SW480 (cell line): ENCODE results near the gene EHMT1.

Experiments
- DNase-seq: peaks from one replicate; pipeline ENCODE4 v3.0.0-alpha.2; 2016; ENCODE audit warnings: low spot score

Gene EHMT1

DNA sequence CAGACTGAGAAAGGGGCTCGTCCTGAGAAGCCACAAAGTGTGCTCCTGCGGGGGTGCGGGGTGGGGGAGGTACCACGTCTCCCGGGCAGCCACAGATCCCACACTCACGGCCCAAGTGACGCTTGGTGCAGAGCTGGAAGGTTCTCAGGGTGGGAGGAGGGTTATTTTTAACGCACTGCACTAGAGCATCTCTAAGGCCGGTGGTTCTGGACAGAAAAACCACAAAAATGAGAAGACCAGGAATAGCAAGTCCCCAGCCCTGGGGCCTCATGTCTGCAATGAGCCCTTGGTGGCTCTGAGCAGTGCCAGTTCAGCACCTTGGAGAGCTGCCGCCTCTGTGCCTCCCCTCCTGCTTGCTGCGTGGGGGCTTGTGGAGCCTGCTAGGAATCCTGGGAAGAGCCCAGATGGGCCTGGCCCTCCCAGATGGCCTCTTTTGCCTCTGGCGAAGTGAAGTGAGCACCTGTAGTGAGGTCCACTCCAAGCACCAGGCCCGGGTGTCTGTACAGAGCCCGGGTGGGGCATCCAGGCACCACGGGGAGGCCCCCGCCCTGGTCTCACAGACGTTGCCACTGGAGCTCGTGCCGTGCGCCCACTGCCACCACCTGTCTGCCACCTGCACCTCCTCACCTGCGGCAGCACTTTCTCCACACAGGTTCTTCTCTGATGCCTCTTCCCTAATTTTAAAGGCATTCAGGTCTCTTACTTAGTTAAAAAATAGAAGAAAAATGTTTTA is 209.9 kb downstream of the EHMT1 start:
- no peak for DNase-seq

DNA sequence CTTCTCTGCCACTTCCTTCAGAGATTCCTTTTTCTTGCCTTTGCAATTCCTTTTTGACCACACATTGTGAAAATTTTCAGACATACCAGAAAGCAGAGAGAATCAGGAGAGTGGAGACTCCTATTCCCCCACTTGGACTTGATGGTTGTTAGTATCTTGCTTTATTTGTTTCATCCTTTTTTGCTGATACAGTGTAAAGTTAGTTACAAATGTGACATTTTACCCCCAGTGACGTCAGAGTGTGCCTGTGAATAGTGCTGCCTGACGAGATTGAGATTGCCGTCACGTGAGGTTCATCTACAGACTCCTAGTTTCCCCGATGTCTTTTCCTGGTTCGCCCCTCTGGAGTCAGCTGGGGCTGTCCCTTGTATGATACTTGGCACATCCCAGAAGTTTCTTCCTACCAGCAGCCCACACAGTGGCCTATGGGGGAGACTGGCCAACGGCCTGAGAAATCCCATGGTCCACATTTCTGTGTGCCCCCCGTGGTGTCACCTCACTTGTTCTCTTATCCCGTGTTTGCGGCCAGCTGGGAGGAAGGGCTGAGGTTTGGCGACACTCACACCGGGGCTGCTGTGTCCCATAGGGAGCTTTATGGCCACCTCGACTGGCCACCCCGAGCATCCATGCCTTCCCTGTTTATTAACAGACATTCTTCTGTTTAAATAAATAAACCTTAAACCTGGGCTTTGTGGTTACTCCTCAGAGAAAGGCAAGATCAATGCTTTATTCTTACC is 210.6 kb downstream of the EHMT1 start:
- DNase-seq: no peak

DNA sequence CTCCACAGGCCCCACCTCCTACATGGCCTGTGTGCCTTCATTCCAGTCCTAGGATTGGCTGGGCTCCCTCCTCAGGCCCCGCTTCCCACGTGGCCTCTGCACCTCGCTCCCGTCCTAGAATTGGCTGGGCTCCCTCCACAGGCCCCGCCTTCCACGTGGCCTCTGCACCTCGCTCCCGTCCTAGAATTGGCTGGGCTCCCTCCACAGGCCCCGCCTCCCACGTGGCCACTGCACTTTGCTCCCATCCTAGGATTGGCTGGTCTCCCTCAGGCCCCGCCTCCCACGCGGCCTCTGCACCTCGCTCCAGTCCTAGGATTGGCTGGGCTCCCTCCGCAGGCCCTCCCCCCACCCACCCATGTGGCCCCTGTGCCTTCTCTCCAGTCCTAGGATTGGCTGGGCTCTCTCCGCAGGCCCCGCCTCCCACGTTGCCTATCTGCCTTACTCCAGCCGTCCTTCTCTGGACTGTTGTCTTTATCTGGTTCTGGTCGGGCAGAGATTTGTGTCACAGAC is 213.4 kb downstream of the EHMT1 start:
- DNase-seq: no peak

DNA sequence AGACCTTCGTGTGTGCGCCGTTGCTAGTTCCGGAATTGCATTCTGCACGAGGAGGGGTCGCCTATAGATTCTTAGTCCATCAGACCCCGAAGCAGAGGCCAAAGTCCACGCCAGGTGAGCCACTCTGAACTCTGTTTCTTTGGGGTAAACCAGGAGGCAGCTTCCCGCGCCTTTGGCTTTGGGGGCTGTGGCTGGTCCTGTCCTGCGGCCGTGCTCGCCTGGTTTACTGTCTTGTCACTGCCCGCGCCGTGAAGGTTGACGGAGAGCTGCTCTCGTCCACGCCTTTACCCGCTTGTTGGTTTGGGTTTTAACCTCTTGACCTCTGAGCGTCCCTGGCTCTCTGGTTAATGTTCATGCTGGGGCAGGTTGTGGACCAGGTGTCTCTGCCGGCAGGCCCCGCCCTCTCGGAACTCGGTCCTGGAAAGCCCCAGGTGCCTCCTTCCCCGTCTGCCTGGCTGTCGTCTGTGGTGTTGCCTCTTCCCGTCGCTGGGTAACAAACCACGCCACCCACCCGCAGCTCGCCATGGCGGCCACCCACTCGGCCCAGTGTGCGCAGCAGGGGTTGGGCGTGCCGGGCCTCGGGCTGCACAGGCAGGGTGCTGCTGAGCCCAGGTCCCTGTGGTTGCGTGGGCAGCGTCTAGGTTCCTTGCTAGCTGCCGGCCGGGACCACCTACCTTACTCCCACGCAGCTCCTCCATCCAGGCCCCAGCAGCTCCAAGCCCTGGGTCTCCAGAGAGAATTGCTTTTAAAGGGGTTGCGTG is 214.2 kb downstream of the EHMT1 start:
- DNase-seq: no peak

DNA sequence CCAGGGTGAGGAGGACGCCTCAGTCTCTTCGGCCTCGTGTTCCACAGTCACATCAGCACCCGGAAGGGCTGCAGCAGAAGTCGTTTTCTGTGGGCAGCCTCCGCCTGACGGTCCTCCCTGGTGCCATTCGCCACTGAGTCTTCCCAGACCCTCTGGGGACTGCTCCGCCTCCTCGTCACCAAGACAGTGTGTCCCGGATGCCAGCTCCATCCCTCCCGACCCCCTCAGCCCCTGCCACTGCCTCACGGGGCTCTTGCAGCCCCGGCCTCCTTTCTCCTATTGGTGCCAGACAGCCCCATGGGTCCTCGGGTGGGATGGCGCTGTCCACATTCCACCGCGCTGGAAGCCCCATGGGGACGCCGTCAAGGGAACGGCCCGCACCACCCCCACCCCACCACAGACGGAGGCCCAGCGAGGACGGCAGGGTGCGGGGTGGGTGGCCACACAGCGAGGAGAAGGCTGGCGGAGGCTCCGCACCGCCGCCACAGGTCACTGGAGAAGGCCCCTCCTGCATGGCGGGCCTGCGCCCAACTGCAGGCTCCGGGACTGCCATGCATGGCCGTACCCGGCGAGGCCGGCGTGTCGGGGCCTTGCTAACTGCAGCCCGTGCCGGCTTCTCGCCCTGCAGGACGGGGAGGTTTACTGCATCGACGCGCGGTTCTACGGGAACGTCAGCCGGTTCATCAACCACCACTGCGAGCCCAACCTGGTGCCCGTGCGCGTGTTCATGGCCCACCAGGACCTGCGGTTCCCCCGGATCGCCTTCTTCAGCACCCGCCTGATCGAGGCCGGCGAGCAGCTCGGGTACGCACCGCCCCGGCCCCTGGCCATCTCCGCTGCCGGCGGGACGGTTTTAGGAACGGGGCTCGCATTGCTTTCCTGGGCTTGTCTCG is 215.2 kb downstream of the EHMT1 start:
- DNase-seq: no peak

DNA sequence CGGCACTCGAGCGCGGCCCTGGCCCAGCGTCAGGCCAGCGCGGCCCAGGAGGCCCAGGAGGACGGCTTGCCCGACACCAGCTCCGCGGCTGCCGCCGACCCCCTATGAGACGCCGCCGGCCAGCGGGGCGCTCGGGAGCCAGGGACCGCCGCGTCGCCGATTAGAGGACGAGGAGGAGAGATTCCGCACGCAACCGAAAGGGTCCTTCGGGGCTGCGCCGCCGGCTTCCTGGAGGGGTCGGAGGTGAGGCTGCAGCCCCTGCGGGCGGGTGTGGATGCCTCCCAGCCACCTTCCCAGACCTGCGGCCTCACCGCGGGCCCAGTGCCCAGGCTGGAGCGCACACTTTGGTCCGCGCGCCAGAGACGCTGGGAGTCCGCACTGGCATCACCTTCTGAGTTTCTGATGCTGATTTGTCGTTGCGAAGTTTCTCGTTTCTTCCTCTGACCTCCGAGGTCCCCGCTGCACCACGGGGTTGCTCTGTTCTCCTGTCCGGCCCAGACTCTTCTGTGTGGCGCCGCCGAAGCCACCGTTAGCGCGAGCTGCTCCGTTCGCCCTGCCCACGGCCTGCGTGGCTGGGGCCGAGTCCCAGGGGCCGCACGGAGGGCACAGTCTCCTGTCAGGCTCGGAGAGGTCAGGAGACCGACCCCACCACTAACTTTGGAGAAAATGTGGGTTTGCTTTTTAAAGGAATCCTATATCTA is 216.2 kb downstream of the EHMT1 start:
- no peak for DNase-seq

DNA sequence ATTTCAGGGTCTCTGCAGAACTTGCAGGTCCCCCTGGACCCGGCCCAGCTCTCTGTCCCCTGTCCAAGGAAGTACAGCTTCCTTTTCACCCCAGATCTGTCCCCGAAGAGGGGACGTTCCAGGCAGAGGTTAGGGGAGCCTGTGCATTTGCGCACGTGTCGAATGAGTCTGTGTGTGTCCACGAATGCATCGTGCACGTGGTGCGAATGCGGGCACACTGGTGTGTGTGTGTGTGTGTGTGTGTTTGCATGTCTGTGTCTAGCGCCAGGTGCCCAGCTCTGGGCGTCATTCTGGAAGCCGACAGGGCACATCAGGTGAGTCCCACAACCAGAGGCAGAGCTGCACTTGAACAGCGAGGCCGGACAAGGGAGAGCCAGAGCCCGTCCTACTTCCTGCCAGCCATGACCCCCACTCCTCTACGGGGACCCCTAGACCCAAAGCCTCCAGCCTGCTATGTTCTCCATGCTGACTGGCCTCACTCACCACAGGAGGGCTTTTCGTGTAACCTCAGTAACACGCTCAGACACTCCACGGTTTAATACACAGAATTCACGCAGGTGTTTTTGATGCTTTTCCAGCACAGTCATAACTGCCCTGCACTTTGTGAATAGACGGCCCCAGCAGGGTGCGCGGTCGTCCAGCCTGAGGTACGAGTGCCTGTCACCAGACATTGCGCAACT is 217.5 kb downstream of the EHMT1 start:
- DNase-seq: no peak

DNA sequence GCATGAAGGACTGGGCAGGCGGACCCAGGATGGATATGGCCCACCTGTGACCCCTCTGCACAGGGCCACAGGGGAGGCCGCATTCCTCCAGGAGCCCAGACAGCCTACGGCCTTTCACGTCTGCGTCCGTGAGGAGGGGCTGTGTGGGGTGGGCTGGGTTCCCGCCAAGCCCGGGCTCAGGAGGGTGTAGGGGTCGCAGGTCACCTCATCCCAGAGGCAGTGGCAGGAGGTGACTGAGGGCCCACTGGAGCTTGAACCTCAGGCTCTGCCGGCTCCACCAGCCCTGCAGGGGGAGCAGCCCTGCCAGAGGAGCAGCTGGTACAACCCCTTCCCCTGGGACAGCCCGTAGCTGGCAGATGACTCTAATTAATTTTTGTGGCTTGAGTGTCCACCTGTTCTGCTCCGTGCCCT is 218.0 kb downstream of the EHMT1 start:
- DNase-seq: no peak

DNA sequence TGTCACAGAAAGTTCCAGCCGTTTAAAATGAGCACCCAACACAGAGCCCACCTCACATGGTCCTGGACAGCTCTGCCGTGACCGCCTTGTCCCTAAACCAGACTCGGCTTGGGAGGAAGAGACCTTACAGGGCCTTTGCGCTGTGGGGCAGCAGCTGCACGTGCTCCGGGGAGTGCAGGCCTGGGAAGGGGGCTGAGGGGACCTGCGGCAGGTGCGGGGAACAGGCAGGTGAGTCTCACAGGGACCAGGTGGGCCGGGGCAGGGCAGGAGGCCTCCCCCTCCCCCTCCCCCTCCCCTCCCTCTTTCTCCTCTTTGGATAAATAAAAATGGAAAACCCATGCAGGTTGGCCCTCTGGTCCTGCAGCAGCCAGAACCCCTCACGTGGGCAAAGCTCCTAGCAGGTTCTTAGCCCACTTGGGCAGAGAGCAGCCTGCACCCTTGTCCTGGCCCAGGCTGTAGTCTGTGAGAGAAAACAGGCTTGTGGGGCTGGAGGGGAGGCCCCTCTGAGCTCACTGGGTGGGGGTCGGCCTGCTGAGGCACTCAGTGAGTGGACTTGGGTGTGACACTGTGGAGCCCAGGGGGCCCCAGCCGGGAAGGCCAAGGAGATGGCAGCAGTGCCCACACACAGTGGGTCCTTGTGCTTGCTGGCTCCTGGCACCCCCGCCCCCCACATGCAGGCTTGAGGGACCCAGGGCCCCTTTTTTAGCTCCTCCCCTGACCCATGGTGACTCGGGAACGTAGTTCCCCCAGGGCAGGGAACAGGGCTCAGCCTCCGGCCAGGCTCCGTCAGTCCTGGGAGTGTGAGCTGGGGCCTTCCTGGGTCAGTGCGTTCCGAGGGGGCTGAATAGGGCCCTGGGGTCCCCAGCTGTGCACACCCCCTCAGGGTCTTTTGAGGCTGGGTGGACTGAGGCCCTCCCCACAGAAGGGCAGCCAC is 218.8 kb downstream of the EHMT1 start:
- no peak for DNase-seq

DNA sequence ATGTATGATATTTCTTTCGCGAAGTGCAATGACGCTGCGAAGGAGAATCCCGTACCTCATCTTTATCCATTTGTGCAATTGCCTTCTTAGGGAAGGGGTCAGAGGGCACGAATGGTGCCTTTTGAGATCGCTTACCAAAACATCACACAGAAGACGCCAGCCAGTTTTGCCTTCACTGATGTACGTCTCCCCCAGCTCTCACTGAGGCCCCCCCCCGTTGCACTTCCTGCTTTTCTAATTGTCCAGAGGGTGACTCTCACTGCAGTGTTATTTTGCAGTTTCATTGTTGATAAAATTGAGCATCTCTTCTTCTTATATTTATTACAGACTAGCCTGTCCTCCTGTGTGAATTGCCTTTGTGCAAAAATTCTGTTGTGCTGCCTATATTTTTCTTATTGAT is 219.8 kb downstream of the EHMT1 start:
- DNase-seq: no peak

DNA sequence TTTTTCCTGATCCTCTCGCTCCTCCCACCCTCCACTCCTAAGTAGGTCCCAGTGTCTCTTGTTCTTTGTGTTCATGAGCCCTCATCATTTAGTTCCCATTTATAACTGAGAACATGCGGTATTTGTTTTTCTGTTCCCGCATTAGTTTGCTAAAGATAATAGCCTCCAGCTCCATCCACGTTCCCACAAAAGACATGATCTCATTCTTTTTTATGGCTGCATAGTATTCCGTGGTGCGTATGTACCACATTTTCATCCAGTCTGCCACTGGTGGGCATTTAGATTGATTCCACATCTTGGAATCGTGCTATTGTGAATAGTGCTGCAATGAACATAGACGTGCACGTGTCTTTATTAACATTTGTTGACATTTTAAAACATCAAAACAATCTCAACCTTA is 224.6 kb downstream of the EHMT1 start:
- DNase-seq: no peak

DNA sequence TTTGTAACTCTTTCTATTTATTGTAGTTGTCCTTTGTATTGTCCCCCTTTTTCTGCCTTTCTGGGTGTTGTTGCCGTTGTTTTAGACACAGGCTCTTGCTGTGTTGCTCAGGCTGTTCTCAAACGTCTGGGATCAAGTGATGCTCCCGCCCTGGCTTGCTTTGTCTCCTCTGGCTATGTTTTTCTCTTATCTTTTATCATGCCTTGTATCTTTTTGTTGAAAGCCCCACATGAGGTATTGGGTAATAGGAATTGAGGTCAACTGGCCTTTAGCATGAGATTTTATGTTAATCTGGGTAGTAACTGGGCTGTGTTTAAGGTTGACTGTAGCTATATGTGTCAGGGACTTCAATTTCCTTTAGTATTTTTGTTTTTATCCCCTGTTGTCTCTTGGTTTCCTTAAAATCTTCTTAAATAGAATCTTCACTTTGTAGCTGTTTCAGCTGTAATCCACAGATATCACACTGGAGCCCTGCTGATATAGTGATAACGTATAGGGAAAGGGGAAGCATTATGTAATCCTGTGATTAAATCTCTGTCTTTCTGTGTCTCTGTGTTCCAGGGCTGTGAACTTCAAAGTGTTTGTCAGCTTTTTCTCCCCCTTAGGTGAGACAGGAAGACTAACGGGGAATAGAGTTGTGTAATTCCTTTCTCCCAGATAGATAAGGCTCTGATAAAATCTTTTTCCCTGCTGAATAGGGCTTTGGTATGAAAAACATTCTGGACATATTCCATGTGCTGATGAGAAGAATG is 232.9 kb downstream of the EHMT1 start:
- DNase-seq: no peak

DNA sequence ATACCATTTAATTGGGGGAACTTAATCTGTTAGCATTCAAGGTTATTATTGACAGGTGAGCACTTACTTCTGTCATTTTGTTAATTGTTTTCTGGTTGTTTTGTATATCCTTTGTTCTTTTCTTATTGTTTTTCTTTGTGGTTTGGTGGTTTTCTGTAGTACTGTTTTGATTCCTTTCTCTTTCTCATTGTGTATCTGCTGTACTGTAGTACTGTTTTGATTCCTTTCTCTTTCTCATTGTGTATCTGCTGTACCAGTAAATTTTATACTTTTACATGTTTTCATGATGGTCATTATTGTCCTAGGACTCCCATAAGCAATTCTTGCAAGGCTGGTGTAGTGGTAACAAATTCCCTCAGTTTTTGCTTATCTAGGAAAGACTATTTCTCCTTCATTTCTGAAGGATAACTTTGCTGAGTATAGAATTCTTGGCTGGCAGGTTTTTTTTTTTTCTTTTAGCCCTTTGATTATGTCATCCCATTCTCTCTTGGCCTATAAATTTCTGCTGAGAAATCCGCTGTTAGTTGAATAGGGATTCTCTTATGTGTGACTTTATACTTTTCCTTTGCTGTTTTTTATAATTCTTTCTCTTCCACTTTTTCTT is 234.7 kb downstream of the EHMT1 start:
- no peak for DNase-seq

DNA sequence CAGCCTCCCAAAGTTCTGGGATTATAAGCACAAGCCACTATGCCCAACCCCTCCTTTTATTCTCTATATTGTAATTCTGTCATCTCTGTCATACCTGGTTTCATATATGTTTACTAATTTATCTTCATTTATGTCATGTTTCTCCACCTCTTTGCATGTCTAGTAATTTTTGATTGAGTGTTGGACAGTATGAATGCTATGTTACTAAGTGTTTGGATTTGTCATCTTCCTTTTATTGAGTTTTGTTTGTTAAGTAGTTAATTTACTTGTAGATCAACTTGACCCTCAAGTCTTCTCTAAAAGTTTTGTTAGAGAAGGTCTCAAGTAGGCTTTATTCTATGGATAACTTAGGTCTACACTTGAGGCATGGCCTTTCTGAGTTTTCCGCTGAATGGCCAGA is 241.6 kb downstream of the EHMT1 start:
- no peak for DNase-seq

DNA sequence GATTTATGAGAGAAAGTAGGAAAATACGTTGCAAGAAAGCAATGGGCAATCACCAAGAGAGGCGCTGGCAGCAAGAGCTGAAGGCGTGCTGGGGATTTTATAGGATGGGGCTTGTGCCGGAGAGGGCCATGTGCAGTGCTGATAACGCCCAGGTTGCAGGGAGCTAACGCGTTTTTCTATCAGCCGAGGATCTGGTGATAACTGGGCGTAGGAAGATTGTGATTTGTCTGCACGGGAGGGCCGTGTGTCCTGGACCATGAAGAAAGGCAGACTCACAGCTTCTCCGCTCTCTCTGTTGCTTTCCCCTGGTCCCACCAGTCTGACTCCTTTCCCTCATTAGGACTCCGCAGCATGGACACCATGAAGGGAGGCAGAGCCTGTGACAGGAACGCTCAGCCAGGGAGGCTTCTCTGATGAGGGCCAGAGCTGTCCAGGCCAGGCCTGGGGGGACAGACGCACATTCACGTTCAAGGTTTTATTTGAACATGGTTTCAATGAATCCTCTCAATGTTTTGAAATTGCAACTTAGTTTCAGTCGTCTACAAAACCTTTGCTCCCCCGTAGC is 246.9 kb downstream of the EHMT1 start:
- DNase-seq: no peak

DNA sequence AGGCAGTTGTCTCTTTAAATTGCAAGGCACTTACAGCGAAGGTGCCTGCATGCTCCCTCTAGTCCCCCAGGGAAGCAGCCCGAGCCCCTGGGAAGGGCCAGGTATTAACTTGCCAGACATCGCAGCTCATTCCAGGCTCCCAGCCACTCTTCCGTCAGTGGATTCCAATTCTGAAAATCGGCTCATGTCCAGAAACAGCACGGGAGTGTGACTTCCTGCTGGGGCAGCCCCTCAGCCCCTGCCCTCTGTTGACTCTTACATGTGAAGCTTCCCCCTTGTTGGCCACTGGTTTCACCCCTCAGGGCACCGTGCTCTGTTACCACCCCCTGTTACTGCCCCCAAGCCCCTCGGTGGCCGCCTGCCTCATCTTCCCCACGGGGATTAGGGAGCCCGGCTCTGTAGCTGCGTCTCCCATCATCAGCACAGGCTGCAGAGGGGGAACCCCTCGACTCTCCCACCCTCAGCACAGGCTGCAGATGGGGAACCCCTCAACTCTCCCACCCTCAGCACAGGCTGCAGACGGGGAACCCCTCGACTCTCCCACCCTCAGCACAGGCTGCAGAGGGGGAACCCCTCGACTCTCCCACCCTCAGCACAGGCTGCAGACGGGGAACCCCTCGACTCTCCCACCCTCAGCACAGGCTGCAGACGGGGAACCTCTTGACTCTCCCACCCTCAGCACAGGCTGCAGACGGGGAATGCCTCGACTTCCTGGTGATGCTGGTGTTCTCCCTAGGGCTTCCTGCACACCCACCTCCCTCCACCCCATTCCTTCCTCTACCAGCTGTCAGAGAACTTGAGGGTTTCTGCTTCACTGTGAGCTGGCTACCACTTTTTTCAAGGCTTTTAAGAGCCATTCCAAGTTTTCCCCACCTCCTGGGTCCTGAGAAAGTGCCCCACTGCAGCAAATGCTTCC is 247.7 kb downstream of the EHMT1 start:
- DNase-seq: no peak

DNA sequence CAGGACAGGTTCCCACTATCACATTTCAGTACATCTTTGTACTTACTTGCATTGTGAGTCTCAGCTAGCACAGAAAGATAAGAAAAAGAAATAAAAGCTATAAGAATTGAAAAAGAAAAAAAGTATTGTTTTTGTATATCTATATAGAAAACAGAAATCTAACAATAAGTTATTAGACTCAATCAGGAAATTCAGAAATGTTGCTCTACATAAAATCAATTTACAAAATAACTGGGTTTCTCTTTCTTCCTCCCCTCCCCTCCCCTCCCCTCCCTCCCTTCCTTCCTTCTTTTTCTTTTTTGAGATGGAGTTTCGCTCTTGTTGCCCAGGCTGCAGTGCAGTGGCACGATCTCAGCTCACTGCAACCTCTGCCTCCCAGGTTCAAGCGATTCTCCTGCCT is 251.6 kb downstream of the EHMT1 start:
- DNase-seq: no peak
